Rectal smooth muscle tissue (tissue), 1 donor: ENCODE results near the gene ZNF800.

ENCODE experiments used
- H3K27ac ChIP-seq: one replicate; pipeline ENCODE4 v1.7.0; 2013; ENCODE audit warnings: low read depth, low read length, inconsistent platforms
- H3K27me3 ChIP-seq: one replicate; pipeline ENCODE4 v1.7.0; 2013; ENCODE audit warnings: low read length; ENCODE audit not compliant: control insufficient read depth, insufficient read depth
- H3K36me3 ChIP-seq: one replicate; pipeline ENCODE4 v1.7.0; 2013; ENCODE audit warnings: low read length; ENCODE audit not compliant: control insufficient read depth, insufficient read depth
- H3K4me1 ChIP-seq: one replicate; pipeline ENCODE4 v1.7.0; 2013; ENCODE audit warnings: low read length; ENCODE audit not compliant: control insufficient read depth, insufficient read depth
- H3K4me3 ChIP-seq: one replicate; pipeline ENCODE4 v1.7.0; 2013; ENCODE audit warnings: low read length
- H3K9ac ChIP-seq: one replicate; pipeline ENCODE4 v1.7.0; 2013; ENCODE audit warnings: low read length

Gene ZNF800

GRCh38 chr7:127330070-127330469 lies 62.4 kb downstream of the ZNF800 start:
- H3K27me3 ChIP-seq, result no peaks in the 10 kb centered on the region
- H3K4me3 ChIP-seq, result no peak overlapping the region
- H3K27ac ChIP-seq, result no peak overlapping the region
- no peak overlapping the region for H3K9ac ChIP-seq
- no peaks in the 10 kb centered on the region for H3K36me3 ChIP-seq
- no peaks in the 10 kb centered on the region for H3K4me1 ChIP-seq

- Histone ChIP-seq H3K27ac (no peak overlapping the region), H3K36me3 (no peaks in the 10 kb centered on the region), H3K4me1 (no peaks in the 10 kb centered on the region), H3K27me3 (no peaks in the 10 kb centered on the region), H3K4me3 (no peak overlapping the region), H3K9ac (no peak overlapping the region)
Measured at GRCh38 chr7:127322832-127323493, 69.5 kb downstream of the ZNF800 start.

DNA sequence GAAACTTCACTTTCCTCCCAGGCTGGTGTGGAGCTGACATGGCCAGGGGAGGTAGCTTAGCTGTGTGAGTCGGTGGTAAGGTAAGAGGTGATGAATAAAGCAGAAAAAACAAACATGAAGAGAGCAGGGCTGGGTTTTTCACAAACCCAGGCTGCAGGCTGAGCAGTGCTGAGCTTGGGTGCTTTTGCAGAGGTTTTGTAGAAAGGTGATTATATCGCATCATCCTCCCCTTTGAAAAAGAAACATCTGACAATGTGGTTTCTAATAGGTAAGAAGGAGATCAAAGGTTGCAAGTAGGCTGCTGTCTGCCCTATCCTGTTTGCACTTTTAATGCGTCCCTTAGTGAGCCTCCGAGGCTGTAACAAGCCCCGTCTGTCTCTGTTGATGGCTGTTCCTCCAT lies 70.2 kb downstream of the ZNF800 start:
- Histone ChIP-seq H3K9ac (no peak overlapping the region), H3K36me3 (no peaks in the 10 kb centered on the region), H3K4me3 (no peak overlapping the region), H3K27ac (no peak overlapping the region), H3K27me3 (no peaks in the 10 kb centered on the region), H3K4me1 (no peaks in the 10 kb centered on the region)

DNA sequence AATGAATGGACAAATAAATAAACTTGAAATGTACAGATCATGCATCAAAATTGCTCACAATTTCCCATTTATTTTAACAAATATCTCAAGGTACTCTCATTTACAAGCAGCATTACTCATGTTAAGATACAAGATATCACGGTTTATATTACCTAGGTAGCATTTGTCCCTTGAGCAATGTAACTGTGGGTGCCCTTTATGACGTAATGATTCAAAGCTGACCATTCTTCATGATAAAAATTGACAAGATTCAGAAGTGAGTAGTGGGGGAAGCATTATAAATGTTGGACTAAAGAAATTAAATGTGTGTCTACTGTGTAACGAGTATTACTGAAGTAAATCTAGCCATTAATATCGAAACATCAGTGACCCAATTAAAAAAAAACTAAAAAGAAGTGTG lies 71.5 kb downstream of the ZNF800 start:
- Histone ChIP-seq H3K27ac (no peak overlapping the region), H3K36me3 (no peaks in the 10 kb centered on the region), H3K9ac (no peak overlapping the region), H3K4me3 (no peak overlapping the region), H3K4me1 (no peaks in the 10 kb centered on the region), H3K27me3 (no peaks in the 10 kb centered on the region)
